SK-N-SH (cell line): ENCODE measurements around the gene PPP1R11. TPM values are rescaled to one million over a fixed set of nuclear protein-coding genes. Genes with fewer than 3 reads are reported as not detected.
"Not testable (repeated sequence)": the region's sequence is repeated elsewhere in the genome, so short reads cannot be mapped to it uniquely, and the experiment has no call there.

ENCODE experiments used
- CTCF ChIA-PET: fragments of 300-600, 350-600 bp; formaldehyde crosslinking; extraction: SDS; loops from one replicate; lab custom pipeline; 2021; lab: Yijun Ruan, JAX
- POLR2A ChIA-PET: fragments of 350-600 bp; sonication (Branson Sonifier 250); formaldehyde crosslinking; extraction: SDS; loops from one replicate; lab custom pipeline; 2020; ENCODE audit warnings: antibody characterized with exemption, inconsistent platforms; lab: Yijun Ruan, JAX
- DNase-seq: peaks from one replicate; pipeline ENCODE4 v3.0.0; 2012
- H2AFZ ChIP-seq: fragments of 200-600 bp; sonication (generic); 2 replicates; pipeline ENCODE4 v1.8.1; 2016; ENCODE audit warnings: antibody characterized with exemption, mild to moderate bottlenecking, low read depth
- H3F3A ChIP-seq: fragments of 200-600 bp; sonication (generic); replicated peaks from 2 replicates; pipeline ENCODE3; 2016; ENCODE audit warnings: antibody characterized with exemption, mild to moderate bottlenecking; ENCODE audit not compliant: insufficient read depth
- H3K27ac ChIP-seq, 2 experiments: fragments of 200-500 bp in 1 of 2; fragments of 200-600 bp in 1 of 2; sonication (Bioruptor generic) in 1 of 2; sonication (generic), shearing (Covaris generic) in 1 of 2; 2 replicates each; pipeline versions ENCODE4 v1.5.1 to v1.6.1; 2014 to 2016; ENCODE audit warnings: low read depth in 2 of 2, inconsistent platforms in 1 of 2, low read length in 1 of 2, mild to moderate bottlenecking in 1 of 2, mixed read lengths in 1 of 2
- H3K27me3 ChIP-seq: fragments of 200-600 bp; sonication (generic), shearing (Covaris generic); 2 replicates; pipeline ENCODE4 v1.6.1; 2016; ENCODE audit warnings: mixed run types; ENCODE audit not compliant: insufficient read depth
- H3K36me3 ChIP-seq, 2 experiments: fragments of 200-500 bp in 1 of 2; fragments of 200-600 bp in 1 of 2; sonication (Bioruptor generic) in 1 of 2; sonication (generic) in 1 of 2; replicated peaks in 1 of 2; 2 replicates each; pipeline versions ENCODE3 to v1.5.1; 2014 to 2016; ENCODE audit warnings: low read length in 1 of 2, mild to moderate bottlenecking in 1 of 2; ENCODE audit not compliant: insufficient read depth in 2 of 2, control insufficient read depth in 1 of 2
- H3K4me1 ChIP-seq, 2 experiments: fragments of 200-500 bp in 1 of 2; fragments of 200-600 bp in 1 of 2; sonication (Bioruptor generic) in 1 of 2; sonication (generic), shearing (Covaris generic) in 1 of 2; 2 replicates each; pipeline versions ENCODE4 v1.5.1 to v1.6.1; 2014 to 2016; ENCODE audit warnings: low read depth in 1 of 2, low read length in 1 of 2, mixed run types in 1 of 2; ENCODE audit not compliant: insufficient read depth in 2 of 2, control insufficient read depth in 1 of 2
- H3K4me2 ChIP-seq: fragments of 200-600 bp; sonication (generic), shearing (Covaris generic); 2 replicates; pipeline ENCODE4 v1.6.1; 2017; ENCODE audit warnings: mixed run types
- H3K4me3 ChIP-seq, 2 experiments: fragments of 200-500 bp in 1 of 2; fragments of 200-600 bp in 1 of 2; sonication (Bioruptor generic) in 1 of 2; sonication (generic), shearing (Covaris generic) in 1 of 2; 2 replicates each; pipeline versions ENCODE4 v1.5.1 to v1.8.1; 2014 to 2016; ENCODE audit warnings: low read depth in 2 of 2, inconsistent platforms in 1 of 2, low read length in 1 of 2, mild to moderate bottlenecking in 1 of 2, mixed read lengths in 1 of 2, moderate library complexity in 1 of 2
- H3K79me2 ChIP-seq: fragments of 200-600 bp; sonication (generic); 2 replicates; pipeline ENCODE4 v1.8.1; 2017; ENCODE audit warnings: mild to moderate bottlenecking; ENCODE audit not compliant: insufficient read depth
- H3K9ac ChIP-seq: fragments of 200-600 bp; sonication (generic); 2 replicates; pipeline ENCODE4 v1.6.1; 2017; ENCODE audit warnings: mixed run types
- H3K9me2 ChIP-seq: fragments of 200-600 bp; sonication (generic); 2 replicates; pipeline ENCODE4 v1.6.1; 2017; ENCODE audit warnings: mixed run types
- H3K9me3 ChIP-seq: fragments of 200-600 bp; sonication (generic); 2 replicates; pipeline ENCODE4 v1.6.1; 2017; ENCODE audit warnings: mixed run types, mild to moderate bottlenecking, moderate library complexity
- H4K20me1 ChIP-seq: fragments of 200-600 bp; sonication (generic); 2 replicates; pipeline ENCODE4 v1.6.1; 2017; ENCODE audit warnings: mild to moderate bottlenecking, mixed run types; ENCODE audit not compliant: insufficient read depth
- ELF1 ChIP-seq: IDR thresholded peaks from 2 replicates; pipeline ENCODE4 v1.4.0; 2012
- EZH2phosphoT487 ChIP-seq: fragments of 200-600 bp; sonication (generic); IDR thresholded peaks from 2 replicates; pipeline ENCODE4 v1.6.1; 2017; ENCODE audit warnings: low read depth, mixed run types, mild to moderate bottlenecking, antibody characterized with exemption, moderate library complexity, borderline replicate concordance
- FOSL2 ChIP-seq: IDR thresholded peaks from 2 replicates; pipeline ENCODE4 v1.4.0; 2012; ENCODE audit warnings: low read depth, mild to moderate bottlenecking, moderate library complexity, borderline replicate concordance
- FOXJ3 ChIP-seq: sonication (generic); formaldehyde crosslinking; IDR thresholded peaks from 2 replicates; pipeline ENCODE4 v1.5.1; 2020; ENCODE audit warnings: mild to moderate bottlenecking, missing genetic modification reagents
- FOXM1 ChIP-seq: IDR thresholded peaks from 2 replicates; pipeline ENCODE4 v1.4.0; 2012; ENCODE audit warnings: low read depth, mild to moderate bottlenecking
- GABPA ChIP-seq: IDR thresholded peaks from 2 replicates; pipeline ENCODE4 v1.4.0; 2012; ENCODE audit warnings: low read depth, mild to moderate bottlenecking
- JUND ChIP-seq: IDR thresholded peaks from 2 replicates; pipeline ENCODE4 v1.4.0; 2012
- MAX ChIP-seq: IDR thresholded peaks from 2 replicates; pipeline ENCODE4 v1.4.0; 2012; ENCODE audit warnings: low read depth
- NFIC ChIP-seq: IDR thresholded peaks from 2 replicates; pipeline ENCODE4 v1.4.0; 2012; ENCODE audit warnings: borderline replicate concordance
- POLR2AphosphoS5 ChIP-seq: IDR thresholded peaks from 2 replicates; pipeline ENCODE4 v1.6.1; 2012; ENCODE audit warnings: low read depth, low read length
- RAD21 ChIP-seq: IDR thresholded peaks from 2 replicates; pipeline ENCODE4 v1.6.1; 2012; ENCODE audit warnings: mild to moderate bottlenecking, low read length
- REST ChIP-seq: IDR thresholded peaks from 2 replicates; pipeline ENCODE4 v1.6.1; 2012; ENCODE audit warnings: mild to moderate bottlenecking, low read depth, low read length, moderate library complexity
- RFX5 ChIP-seq: IDR thresholded peaks from 2 replicates; pipeline ENCODE4 v1.6.1; 2012; ENCODE audit warnings: mild to moderate bottlenecking, improper control_type of control experiment, low read length
- RXRA ChIP-seq: IDR thresholded peaks from 2 replicates; pipeline ENCODE4 v1.4.0; 2012; ENCODE audit warnings: low read depth, mild to moderate bottlenecking, borderline replicate concordance
- SIN3A ChIP-seq: IDR thresholded peaks from 2 replicates; pipeline ENCODE4 v1.6.1; 2012; ENCODE audit warnings: low read depth, mild to moderate bottlenecking, low read length, moderate library complexity, borderline replicate concordance
- SMC3 ChIP-seq: IDR thresholded peaks from 2 replicates; pipeline ENCODE4 v1.6.1; 2012; ENCODE audit warnings: low read depth, low read length, improper control_type of control experiment
- TAF1 ChIP-seq: IDR thresholded peaks from 2 replicates; pipeline ENCODE4 v1.6.1; 2012; ENCODE audit warnings: low read depth, mild to moderate bottlenecking, low read length, moderate library complexity, borderline replicate concordance
- YY1 ChIP-seq: IDR thresholded peaks from 2 replicates; pipeline ENCODE4 v1.4.0; 2012; ENCODE audit warnings: low read depth, mild to moderate bottlenecking
- ZBTB33 ChIP-seq: IDR thresholded peaks from 2 replicates; pipeline ENCODE4 v1.4.0; 2012; ENCODE audit warnings: low read depth, borderline replicate concordance
- WGBS: methylation state at CpG from one replicate; pipeline ENCODE4 v1.1.6; 2017; ENCODE audit warnings: low lambda C conversion rate; 5-methylcytosine and 5-hydroxymethylcytosine counted together
- polyA plus RNA-seq, 3 experiments: library from polyadenylated mRNA; depleted of rRNA; stranded (reverse); fragments of >200 nt; gene quantifications; 2 replicates each; pipeline ENCODE4 v1.2.3, GENCODE V29; 2012
- TF ChIP-seq, protein P1 (sequence below): fragments of 150-350 bp; IDR thresholded peaks from 2 replicates; pipeline ENCODE4 v1.6.1; 2017; ENCODE audit warnings: antibody characterized with exemption, low read length, low read depth, borderline replicate concordance

Gene PPP1R11
- polyA plus RNA-seq, 1 of the 3 experiments (the other 2 are of a cell fraction): 46.8 TPM

DNA sequence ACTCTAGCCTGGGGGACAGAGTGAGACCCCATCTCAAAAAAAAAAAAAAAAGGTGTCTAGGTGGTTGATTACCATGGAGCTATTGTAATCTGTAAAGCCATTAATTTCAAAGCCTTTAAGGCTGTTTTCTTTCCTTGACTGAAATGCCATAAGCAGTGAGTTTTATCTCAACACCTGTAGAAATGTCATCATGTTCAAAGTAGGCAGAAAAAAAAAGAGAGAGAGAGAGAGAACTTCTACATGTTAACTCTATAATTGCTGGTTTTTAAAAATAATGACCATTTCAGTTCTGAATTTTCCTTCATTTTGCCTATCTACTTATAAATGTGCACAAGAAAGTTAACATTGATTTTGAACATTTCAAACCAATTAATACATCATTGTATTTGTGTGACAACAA is 35.6 kb upstream of the PPP1R11 start:
- no peak overlapping the region for H2AFZ ChIP-seq
- no peak overlapping the region for H3K4me2 ChIP-seq
- H3K9me3 ChIP-seq: no peaks in the 10 kb centered on the region
- no peaks in the 10 kb centered on the region for H3K36me3 ChIP-seq
- H3K4me1 ChIP-seq: no peaks in the 10 kb centered on the region
- CTCF ChIA-PET: no interaction called here
- H3K9me2 ChIP-seq: no peaks in the 10 kb centered on the region
- no peaks in the 10 kb centered on the region for H4K20me1 ChIP-seq
- POLR2A ChIA-PET: interaction anchor here (1.7 kb wide), 1 partner anchor 29 kb away, joined by 3 read pairs; no protein-coding TSS in a partner anchor
- H3K4me3 ChIP-seq: no peak overlapping the region
- no peaks in the 10 kb centered on the region for H3K79me2 ChIP-seq
- H3K27me3 ChIP-seq: no peaks in the 10 kb centered on the region
- H3K27ac ChIP-seq: no peak overlapping the region
- TF ChIP-seq FOXM1 (no peak), RFX5 (no peak), FOXJ3 (CRISPR knock-in tag) (no peak), REST (no peak), SMC3 (no peak), FOSL2 (no peak), ZBTB33 (no peak), RXRA (no peak), EZH2phosphoT487 (no peak), TAF1 (no peak), NFIC (no peak), JUND (no peak), POLR2AphosphoS5 (no peak), ELF1 (no peak), YY1 (no peak), RAD21 (no peak), SIN3A (no peak), MAX (no peak), GABPA (no peak)
- TF ChIP-seq, protein P1, sequence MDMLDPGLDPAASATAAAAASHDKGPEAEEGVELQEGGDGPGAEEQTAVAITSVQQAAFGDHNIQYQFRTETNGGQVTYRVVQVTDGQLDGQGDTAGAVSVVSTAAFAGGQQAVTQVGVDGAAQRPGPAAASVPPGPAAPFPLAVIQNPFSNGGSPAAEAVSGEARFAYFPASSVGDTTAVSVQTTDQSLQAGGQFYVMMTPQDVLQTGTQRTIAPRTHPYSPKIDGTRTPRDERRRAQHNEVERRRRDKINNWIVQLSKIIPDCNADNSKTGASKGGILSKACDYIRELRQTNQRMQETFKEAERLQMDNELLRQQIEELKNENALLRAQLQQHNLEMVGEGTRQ: no peak
- no peak for DNase-seq
- no peak overlapping the region for H3K9ac ChIP-seq
- no peaks in the 10 kb centered on the region for H3F3A ChIP-seq

DNA sequence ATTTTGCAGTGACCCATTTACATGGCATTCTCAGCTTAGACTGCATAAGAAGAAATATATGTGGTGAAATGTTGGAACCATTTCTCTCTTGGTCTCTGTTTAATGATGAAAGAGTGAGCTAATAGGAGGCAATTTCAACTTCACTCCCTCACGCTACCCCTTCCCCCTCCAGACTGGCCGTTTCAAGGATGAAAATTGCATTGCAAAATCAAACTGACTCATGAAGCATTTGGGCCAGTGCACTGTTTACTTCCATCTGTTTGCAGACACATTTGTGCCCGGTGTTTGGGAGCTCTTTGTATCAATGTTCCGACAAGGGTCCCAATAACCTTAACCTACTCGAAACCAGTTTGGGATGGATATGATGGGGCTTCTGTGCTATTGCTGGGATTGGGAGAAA is 33.6 kb upstream of the PPP1R11 start:
- H3K9me3 ChIP-seq, H4K20me1 ChIP-seq, H3K79me2 ChIP-seq, POLR2A ChIA-PET, H3K27me3 ChIP-seq, H3K9me2 ChIP-seq, H3K36me3 ChIP-seq, H3K9ac ChIP-seq, H3K4me3 ChIP-seq, H3F3A ChIP-seq, DNase-seq, H2AFZ ChIP-seq, H3K4me2 ChIP-seq, H3K4me1 ChIP-seq, H3K27ac ChIP-seq: not testable (repeated sequence)
- CTCF ChIA-PET: interaction anchor here (1.5 to 1.7 kb wide), 2 partner anchors 19 to 185 kb away, joined by 3 read pairs; no protein-coding TSS in a partner anchor
- 90% methylated on average over 5 of the region's 5 CpGs for WGBS
